ENCODE data around the gene RBL2. TPM values are rescaled to one million over a fixed set of nuclear protein-coding genes. Genes with fewer than 3 reads are reported as not detected.

The RBL2 gene
- total and polyA plus RNA-seq, 9 of the 15 experiments (the other 6 are each of a cell fraction or from before 2014, with no cell fraction given): 7.8 to 76.3 (median 28.5) TPM

- peak; percentile 72 for TF ChIP-seq ZBTB40 (IDR thresholded peaks at IDR 0.05)
- TF ChIP-seq ZBTB40 (CRISPR knock-in tag; IDR thresholded peaks at IDR 0.05): no peak
- TF ChIP-seq SMARCA4 (IDR thresholded peaks at IDR 0.05): peak; percentile 30; the same call in 1 of the 2 replicates
- no peak for TF ChIP-seq ZSCAN32 (CRISPR knock-in tag; IDR thresholded peaks at IDR 0.05)
- TF ChIP-seq EZH2 (IDR thresholded peaks at IDR 0.05; ENCODE audit: borderline replicate concordance, low read depth, low read length): no peak
- TF ChIP-seq PML (IDR thresholded peaks at IDR 0.05; ENCODE audit: low read length): no peak
- peak; percentile 47; the same call in 1 of the 2 replicates for TF ChIP-seq ARID1B (IDR thresholded peaks at IDR 0.05)
- TF ChIP-seq ESRRA (IDR thresholded peaks at IDR 0.05; ENCODE audit: borderline replicate concordance, low read depth): peak; percentile 88; the same call in 1 of the 2 replicates
These were observed 84.5 kb downstream of the RBL2 start (continued) for GRCh38 chr16:53518550-53519416.
